ENCODE data around the gene COL16A1.
A peak's percentile ranks its signal among the peaks of the same experiment; 100 is the strongest.

Gene COL16A1

GRCh38 chr1:31637915-31638673 is 65.7 kb downstream of the COL16A1 start:
- TF ChIP-seq CTCF (IDR thresholded peaks at IDR 0.05) = no peak
- H3K27ac ChIP-seq = no peak overlapping the region
- DNase-seq (ENCODE audit: low spot score) = no peak

GRCh38 chr1:31633117-31633516 is 70.7 kb downstream of the COL16A1 start:
- TF ChIP-seq CTCF (IDR thresholded peaks at IDR 0.05) = no peak
- DNase-seq (ENCODE audit: low spot score) = no peak
- H3K4me3 ChIP-seq = no peak overlapping the region
- no peak overlapping the region for H3K27ac ChIP-seq

More at GRCh38 chr1:31637915-31638673, 65.7 kb downstream of the COL16A1 start:
- H3K4me3 ChIP-seq = no peak overlapping the region

- Histone ChIP-seq H3K4me3 (no peak overlapping the region), H3K27ac (no peak overlapping the region)
- no peak for DNase-seq (ENCODE audit: low spot score)
- no peak for TF ChIP-seq CTCF (IDR thresholded peaks at IDR 0.05)
These were observed 71.2 kb downstream of the COL16A1 start for GRCh38 chr1:31632649-31633048.

GRCh38 chr1:31628931-31629556 is 74.8 kb downstream of the COL16A1 start:
- H3K27ac ChIP-seq = peak overlapping the region; percentile 74 to 96
- no peak for TF ChIP-seq CTCF (IDR thresholded peaks at IDR 0.05)
- H3K4me3 ChIP-seq = no peak overlapping the region
- no peak for DNase-seq (ENCODE audit: low spot score)

- peak overlapping the region; percentile 74 to 96 for H3K27ac ChIP-seq
- no peak for TF ChIP-seq CTCF (IDR thresholded peaks at IDR 0.05)
- H3K4me3 ChIP-seq = no peak overlapping the region
- peak; percentile 87 for DNase-seq (ENCODE audit: low spot score)
These were observed 75.8 kb downstream of the COL16A1 start for GRCh38 chr1:31627930-31628559.

GRCh38 chr1:31627301-31627929 is 76.4 kb downstream of the COL16A1 start:
- no peak for TF ChIP-seq CTCF (IDR thresholded peaks at IDR 0.05)
- DNase-seq (ENCODE audit: low spot score) = peak; percentile 88
- peak overlapping the region; percentile 74 to 96 for H3K27ac ChIP-seq
- no peak overlapping the region for H3K4me3 ChIP-seq
